ENCODE data around the gene SNPH.

GRCh38 chr20:1298166-1298565 lies 32.1 kb downstream of the SNPH start:
- no peak for TF ChIP-seq EGR1 (IDR thresholded peaks at IDR 0.05; ENCODE audit: low read depth in 2 of 2)
- TF ChIP-seq, protein P1, sequence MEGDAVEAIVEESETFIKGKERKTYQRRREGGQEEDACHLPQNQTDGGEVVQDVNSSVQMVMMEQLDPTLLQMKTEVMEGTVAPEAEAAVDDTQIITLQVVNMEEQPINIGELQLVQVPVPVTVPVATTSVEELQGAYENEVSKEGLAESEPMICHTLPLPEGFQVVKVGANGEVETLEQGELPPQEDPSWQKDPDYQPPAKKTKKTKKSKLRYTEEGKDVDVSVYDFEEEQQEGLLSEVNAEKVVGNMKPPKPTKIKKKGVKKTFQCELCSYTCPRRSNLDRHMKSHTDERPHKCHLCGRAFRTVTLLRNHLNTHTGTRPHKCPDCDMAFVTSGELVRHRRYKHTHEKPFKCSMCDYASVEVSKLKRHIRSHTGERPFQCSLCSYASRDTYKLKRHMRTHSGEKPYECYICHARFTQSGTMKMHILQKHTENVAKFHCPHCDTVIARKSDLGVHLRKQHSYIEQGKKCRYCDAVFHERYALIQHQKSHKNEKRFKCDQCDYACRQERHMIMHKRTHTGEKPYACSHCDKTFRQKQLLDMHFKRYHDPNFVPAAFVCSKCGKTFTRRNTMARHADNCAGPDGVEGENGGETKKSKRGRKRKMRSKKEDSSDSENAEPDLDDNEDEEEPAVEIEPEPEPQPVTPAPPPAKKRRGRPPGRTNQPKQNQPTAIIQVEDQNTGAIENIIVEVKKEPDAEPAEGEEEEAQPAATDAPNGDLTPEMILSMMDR (IDR thresholded peaks at IDR 0.05; ENCODE audit: low read depth, low read length, missing input control), result no peak
- no peak for TF ChIP-seq TAF1 (conservative IDR thresholded peaks at IDR 0.05)
- TF ChIP-seq ZBTB33 (IDR thresholded peaks at IDR 0.05), result no peak
- TF ChIP-seq, protein P2, sequence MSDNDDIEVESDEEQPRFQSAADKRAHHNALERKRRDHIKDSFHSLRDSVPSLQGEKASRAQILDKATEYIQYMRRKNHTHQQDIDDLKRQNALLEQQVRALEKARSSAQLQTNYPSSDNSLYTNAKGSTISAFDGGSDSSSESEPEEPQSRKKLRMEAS (IDR thresholded peaks at IDR 0.05), result no peak
- no peak for TF ChIP-seq YY1 (IDR thresholded peaks at IDR 0.05)
- TF ChIP-seq, protein P3, sequence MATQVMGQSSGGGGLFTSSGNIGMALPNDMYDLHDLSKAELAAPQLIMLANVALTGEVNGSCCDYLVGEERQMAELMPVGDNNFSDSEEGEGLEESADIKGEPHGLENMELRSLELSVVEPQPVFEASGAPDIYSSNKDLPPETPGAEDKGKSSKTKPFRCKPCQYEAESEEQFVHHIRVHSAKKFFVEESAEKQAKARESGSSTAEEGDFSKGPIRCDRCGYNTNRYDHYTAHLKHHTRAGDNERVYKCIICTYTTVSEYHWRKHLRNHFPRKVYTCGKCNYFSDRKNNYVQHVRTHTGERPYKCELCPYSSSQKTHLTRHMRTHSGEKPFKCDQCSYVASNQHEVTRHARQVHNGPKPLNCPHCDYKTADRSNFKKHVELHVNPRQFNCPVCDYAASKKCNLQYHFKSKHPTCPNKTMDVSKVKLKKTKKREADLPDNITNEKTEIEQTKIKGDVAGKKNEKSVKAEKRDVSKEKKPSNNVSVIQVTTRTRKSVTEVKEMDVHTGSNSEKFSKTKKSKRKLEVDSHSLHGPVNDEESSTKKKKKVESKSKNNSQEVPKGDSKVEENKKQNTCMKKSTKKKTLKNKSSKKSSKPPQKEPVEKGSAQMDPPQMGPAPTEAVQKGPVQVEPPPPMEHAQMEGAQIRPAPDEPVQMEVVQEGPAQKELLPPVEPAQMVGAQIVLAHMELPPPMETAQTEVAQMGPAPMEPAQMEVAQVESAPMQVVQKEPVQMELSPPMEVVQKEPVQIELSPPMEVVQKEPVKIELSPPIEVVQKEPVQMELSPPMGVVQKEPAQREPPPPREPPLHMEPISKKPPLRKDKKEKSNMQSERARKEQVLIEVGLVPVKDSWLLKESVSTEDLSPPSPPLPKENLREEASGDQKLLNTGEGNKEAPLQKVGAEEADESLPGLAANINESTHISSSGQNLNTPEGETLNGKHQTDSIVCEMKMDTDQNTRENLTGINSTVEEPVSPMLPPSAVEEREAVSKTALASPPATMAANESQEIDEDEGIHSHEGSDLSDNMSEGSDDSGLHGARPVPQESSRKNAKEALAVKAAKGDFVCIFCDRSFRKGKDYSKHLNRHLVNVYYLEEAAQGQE (IDR thresholded peaks at IDR 0.05), result no peak
- no peak for TF ChIP-seq FOXA2 (IDR thresholded peaks at IDR 0.05)
- no peak for TF ChIP-seq RAD21 (IDR thresholded peaks at IDR 0.05)
- TF ChIP-seq GABPA (IDR thresholded peaks at IDR 0.05 in 1 of 2, conservative IDR thresholded peaks at IDR 0.05 in 1 of 2), result no peak
- no peak for TF ChIP-seq SP1 (IDR thresholded peaks at IDR 0.05)
- no peak for TF ChIP-seq HNF4G (IDR thresholded peaks at IDR 0.05)
- no peak for TF ChIP-seq FOXA1 (IDR thresholded peaks at IDR 0.05)
- TF ChIP-seq NR2F2 (IDR thresholded peaks at IDR 0.05), result no peak

Measured in liver (tissue), 3 donors.